ENCODE measurements around the gene C12orf76. TPM values are rescaled to one million over a fixed set of nuclear protein-coding genes. Genes with fewer than 3 reads are reported as not detected.
"Not testable (repeated sequence)": the region's sequence is repeated elsewhere in the genome, so short reads cannot be mapped to it uniquely, and the experiment has no call there.

Gene C12orf76
- total RNA-seq, 2 donors from 2014 or later: 20.4 to 26.1 TPM

DNA sequence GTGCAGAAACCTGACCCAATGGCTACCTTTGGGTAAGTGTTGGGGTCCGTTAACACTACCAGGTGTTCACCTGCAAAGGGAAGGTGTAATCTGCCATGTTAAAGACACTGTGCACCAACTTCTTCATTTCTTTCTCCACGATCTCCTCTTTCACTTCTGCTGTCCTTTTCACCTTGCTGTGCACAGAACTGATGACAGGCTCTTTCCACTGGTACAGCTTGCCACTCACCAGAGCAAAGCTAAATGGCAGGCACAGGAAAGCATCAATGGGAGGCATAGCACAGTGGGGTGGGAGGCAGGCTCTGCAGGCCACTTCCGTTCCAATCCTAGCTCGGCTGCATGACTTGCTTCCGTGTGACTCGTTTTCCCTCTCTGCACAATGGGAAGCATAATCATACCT, 2.6 kb upstream of the C12orf76 start:
- Histone ChIP-seq H3K36me3 (no peaks in the 10 kb centered on the region), H3K4me1 (replicated peaks) (peaks cover 3% of the 10 kb centered on the region), H3K4me3 (no peak overlapping the region), H3K9me3 (no peaks in the 10 kb centered on the region), H3K27ac (no peak overlapping the region), H3K27me3 (replicated peaks; ENCODE audit: insufficient read depth) (no peaks in the 10 kb centered on the region)
- 87% methylated on average over 6 of the region's 6 CpGs for WGBS
- intact Hi-C loops (cut with DNase I): no loop called here
- TF ChIP-seq POLR2A (IDR thresholded peaks at IDR 0.05) (no peak), POLR2AphosphoS5 (IDR thresholded peaks at IDR 0.05) (no peak)
- TF ChIP-seq, protein P1, sequence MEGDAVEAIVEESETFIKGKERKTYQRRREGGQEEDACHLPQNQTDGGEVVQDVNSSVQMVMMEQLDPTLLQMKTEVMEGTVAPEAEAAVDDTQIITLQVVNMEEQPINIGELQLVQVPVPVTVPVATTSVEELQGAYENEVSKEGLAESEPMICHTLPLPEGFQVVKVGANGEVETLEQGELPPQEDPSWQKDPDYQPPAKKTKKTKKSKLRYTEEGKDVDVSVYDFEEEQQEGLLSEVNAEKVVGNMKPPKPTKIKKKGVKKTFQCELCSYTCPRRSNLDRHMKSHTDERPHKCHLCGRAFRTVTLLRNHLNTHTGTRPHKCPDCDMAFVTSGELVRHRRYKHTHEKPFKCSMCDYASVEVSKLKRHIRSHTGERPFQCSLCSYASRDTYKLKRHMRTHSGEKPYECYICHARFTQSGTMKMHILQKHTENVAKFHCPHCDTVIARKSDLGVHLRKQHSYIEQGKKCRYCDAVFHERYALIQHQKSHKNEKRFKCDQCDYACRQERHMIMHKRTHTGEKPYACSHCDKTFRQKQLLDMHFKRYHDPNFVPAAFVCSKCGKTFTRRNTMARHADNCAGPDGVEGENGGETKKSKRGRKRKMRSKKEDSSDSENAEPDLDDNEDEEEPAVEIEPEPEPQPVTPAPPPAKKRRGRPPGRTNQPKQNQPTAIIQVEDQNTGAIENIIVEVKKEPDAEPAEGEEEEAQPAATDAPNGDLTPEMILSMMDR (IDR thresholded peaks at IDR 0.05): no peak
- no peak for DNase-seq (ENCODE audit: low spot score)

DNA sequence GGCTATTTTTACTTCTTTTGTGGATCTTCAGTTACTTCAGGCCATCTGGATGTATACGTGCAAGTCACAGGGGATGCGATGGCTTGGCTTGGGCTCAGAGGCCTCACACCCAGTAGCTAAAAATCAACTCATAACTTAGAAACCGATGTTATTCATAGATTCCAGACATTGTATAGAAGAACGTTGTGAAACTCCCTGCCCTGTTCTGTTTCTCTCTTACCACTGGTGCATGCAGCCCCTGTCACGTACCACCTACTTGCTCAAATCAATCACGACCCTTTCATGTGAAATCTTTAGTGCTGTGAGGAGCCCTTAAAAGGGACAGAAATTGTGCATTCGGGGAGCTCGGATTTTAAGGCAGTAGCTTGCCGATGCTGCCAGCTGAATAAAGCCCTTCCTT, 1.3 kb upstream of the C12orf76 start:
- DNase-seq (ENCODE audit: low spot score); H3K36me3 ChIP-seq; H3K27ac ChIP-seq; H3K9me3 ChIP-seq; intact Hi-C loops (cut with DNase I); H3K4me1 ChIP-seq (replicated peaks); H3K27me3 ChIP-seq (replicated peaks; ENCODE audit: insufficient read depth); H3K4me3 ChIP-seq: not testable (repeated sequence)
- WGBS: 95% methylated on average over 9 of the region's 9 CpGs

DNA sequence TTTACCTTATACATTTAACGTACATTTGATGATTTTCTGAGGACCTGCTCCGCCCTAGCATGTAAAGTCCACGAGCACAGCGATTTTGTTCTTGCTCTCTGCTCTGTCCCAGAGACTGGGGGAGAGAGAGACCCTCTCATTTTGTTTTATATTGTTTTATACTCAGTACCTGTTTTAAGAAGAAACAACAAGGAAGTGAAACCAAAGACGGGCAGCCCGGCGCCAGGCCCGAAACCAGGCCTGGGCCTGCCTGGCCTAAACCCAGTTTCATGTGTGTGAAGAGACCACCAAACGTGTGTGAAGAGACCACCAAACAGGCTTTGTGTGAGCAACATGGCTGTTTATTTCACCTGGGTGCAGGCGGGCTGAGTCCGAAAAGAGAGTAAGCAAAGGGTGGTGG, 712 bp upstream of the C12orf76 start:
- Histone ChIP-seq H3K4me3 (peak overlapping the region; percentile 74 to 78), H3K27ac (peak overlapping the region in 1 of 2 donors; percentile 65)
- H3K27me3 ChIP-seq (replicated peaks; ENCODE audit: insufficient read depth); H3K36me3 ChIP-seq; intact Hi-C loops (cut with DNase I); H3K9me3 ChIP-seq; DNase-seq (ENCODE audit: low spot score); H3K4me1 ChIP-seq (replicated peaks): not testable (repeated sequence)
- WGBS: 92% methylated on average over 11 of the region's 11 CpGs

DNA sequence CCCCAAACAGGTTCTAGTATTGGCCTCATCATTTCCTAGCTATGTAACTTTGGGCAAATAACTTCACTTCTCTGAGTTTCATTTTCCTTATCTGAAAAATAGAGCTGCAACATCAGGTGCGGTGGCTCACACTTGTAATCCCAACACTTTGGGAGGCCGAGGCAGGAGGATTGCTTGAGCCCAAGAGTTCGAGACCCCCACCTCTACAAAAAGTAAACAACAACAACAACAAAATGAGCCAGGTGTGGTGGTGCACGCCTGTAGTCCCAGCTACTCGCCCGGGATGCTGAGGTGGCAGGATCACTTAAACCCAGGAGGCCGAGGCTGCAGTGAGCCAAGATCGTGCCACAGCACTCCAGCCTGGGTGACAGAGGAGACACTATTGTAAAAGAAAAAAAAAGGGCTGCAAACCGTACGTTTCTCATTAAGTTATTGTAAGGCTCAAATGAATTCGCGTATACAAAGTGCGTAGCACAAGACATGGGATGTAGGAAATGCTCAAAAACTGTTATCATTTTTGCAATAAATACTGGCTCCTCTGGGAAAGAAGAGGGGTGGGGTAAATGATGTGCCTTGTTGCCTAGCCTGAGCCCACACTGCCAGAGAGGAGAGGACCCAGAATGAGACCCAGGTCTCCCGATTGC, 903 bp downstream of the C12orf76 start:
- Histone ChIP-seq H3K4me1 (replicated peaks) (peaks cover 3% of the 10 kb centered on the region), H3K27ac (no peak overlapping the region), H3K27me3 (replicated peaks; ENCODE audit: insufficient read depth) (no peaks in the 10 kb centered on the region), H3K36me3 (no peaks in the 10 kb centered on the region), H3K4me3 (peak overlapping the region; percentile 74 to 78), H3K9me3 (no peaks in the 10 kb centered on the region)
- intact Hi-C loops (cut with DNase I): no loop called here
- WGBS: 71% methylated on average over 14 of the region's 14 CpGs
- DNase-seq (ENCODE audit: low spot score): no peak
- no peak for TF ChIP-seq POLR2AphosphoS5 (IDR thresholded peaks at IDR 0.05)
- TF ChIP-seq POLR2A (IDR thresholded peaks at IDR 0.05): no peak
- TF ChIP-seq, protein P1 (IDR thresholded peaks at IDR 0.05): no peak

DNA sequence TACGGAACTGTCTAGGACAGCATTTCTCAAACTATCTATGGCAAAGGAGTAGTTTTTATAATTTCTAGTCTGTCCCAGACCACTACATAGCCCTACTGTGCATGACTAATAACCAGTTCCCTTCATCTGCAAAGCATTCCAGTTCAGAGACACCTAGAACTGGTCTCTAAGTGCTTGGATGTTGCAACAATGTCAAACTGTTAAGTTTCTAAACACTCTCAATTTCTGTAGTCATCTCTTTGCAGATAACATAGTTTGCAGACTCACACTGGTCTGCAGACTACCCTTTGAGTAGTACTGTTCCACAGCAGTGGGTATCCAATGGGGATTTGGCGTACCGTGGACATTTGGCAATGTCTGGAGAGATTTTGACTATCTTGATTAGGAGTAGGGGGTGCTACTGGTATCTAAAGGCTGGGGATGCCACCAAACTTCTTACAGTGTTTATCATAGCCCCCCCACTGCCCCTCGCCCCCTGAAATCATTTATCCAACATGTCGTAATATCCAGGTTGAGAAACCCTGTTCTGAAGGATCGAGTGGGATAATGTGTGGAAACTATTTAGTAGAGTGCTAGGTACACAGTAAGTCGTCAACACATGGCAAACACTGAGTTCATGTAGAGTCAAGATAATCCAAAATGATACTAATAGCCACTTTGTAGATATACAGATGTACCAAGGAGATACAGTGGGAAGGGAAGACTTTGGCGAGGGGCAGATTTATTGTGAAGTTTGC, 1.7 kb downstream of the C12orf76 start:
- DNase-seq (ENCODE audit: low spot score): no peak
- Histone ChIP-seq H3K36me3 (no peaks in the 10 kb centered on the region), H3K27ac (no peak overlapping the region), H3K4me3 (no peak overlapping the region), H3K9me3 (no peaks in the 10 kb centered on the region), H3K27me3 (replicated peaks; ENCODE audit: insufficient read depth) (no peaks in the 10 kb centered on the region), H3K4me1 (replicated peaks) (peaks cover 3% of the 10 kb centered on the region)
- TF ChIP-seq POLR2A (IDR thresholded peaks at IDR 0.05) (no peak), POLR2AphosphoS5 (IDR thresholded peaks at IDR 0.05) (no peak)
- TF ChIP-seq, protein P1 (IDR thresholded peaks at IDR 0.05): no peak
- WGBS: 81% methylated on average over 8 of the region's 8 CpGs
- intact Hi-C loops (cut with DNase I): no loop called here

DNA sequence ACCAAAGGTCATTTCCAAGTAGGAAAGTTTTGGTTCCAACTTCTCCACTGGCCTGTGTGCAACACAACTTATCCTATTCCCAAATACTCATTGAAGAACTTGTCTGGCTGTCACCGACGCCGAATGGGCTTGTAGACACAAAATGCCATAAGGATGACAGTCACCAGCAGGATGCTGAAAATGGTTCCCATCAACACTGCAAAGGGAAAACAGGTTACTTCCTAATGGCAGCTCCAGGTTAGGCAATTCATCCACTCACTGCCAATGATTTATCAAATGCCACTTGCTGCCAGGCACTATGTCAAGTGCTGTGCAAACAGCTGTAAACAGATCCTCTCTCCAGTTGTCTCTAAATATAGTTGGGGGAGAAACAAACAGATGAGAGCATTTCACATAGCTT, 6.1 kb downstream of the C12orf76 start:
- Histone ChIP-seq H3K4me1 (replicated peaks) (no peaks in the 10 kb centered on the region), H3K27me3 (replicated peaks; ENCODE audit: insufficient read depth) (no peaks in the 10 kb centered on the region), H3K9me3 (no peaks in the 10 kb centered on the region), H3K4me3 (no peak overlapping the region), H3K27ac (no peak overlapping the region), H3K36me3 (no peaks in the 10 kb centered on the region)
- no peak for DNase-seq (ENCODE audit: low spot score)
- intact Hi-C loops (cut with DNase I): no loop called here
- WGBS: 91% methylated on average over 3 of the region's 3 CpGs
- no peak for TF ChIP-seq POLR2A (IDR thresholded peaks at IDR 0.05)
- no peak for TF ChIP-seq POLR2AphosphoS5 (IDR thresholded peaks at IDR 0.05)
- TF ChIP-seq, protein P1 (IDR thresholded peaks at IDR 0.05): no peak
